Measurements from ENCODE around the gene CPZ. TPM values are rescaled to one million over a fixed set of nuclear protein-coding genes. Genes with fewer than 3 reads are reported as not detected.
A peak's percentile ranks its signal among the peaks of the same experiment; 100 is the strongest.

Gene CPZ
- total and polyA plus RNA-seq, 2 experiments from 2014 or later: 24.6 to 37.3 TPM

DNA sequence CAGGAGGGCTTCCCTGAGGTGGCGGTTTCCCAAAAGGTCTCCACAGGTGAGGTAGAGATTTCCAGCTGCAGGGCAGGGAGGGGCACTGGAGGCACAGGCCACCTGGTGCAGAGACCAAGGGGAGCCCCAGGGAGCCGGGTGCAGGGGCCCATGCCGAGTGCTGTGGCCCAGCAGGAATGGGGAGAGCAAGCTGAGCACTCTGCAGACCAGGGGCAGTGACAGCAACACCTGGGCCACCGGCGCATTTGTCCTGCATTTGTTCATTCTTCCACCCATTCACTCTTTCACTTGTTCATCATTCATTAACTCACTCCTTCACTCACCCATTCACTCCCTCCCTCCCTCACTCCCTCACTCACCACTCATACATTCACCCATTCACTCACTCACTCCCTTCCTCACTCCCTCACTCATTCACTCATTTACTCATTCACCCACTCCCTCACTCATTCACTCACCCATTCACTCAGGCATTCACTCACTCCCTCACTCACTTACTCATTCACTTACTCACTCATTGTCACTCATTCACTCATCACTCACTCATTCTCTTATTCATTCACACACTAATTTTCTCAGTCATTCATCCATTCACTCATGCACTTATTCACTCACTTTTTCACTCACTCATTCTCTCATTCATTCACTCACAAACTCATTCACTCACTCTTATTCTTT, 16.3 kb downstream of the CPZ start:
- TF ChIP-seq ZNF331 (CRISPR knock-in tag; IDR thresholded peaks at IDR 0.05; ENCODE audit: low read depth) (no peak), EZH2phosphoT487 (IDR thresholded peaks at IDR 0.05; ENCODE audit: unreplicated experiment) (no peak)
- TF ChIP-seq, protein P1, sequence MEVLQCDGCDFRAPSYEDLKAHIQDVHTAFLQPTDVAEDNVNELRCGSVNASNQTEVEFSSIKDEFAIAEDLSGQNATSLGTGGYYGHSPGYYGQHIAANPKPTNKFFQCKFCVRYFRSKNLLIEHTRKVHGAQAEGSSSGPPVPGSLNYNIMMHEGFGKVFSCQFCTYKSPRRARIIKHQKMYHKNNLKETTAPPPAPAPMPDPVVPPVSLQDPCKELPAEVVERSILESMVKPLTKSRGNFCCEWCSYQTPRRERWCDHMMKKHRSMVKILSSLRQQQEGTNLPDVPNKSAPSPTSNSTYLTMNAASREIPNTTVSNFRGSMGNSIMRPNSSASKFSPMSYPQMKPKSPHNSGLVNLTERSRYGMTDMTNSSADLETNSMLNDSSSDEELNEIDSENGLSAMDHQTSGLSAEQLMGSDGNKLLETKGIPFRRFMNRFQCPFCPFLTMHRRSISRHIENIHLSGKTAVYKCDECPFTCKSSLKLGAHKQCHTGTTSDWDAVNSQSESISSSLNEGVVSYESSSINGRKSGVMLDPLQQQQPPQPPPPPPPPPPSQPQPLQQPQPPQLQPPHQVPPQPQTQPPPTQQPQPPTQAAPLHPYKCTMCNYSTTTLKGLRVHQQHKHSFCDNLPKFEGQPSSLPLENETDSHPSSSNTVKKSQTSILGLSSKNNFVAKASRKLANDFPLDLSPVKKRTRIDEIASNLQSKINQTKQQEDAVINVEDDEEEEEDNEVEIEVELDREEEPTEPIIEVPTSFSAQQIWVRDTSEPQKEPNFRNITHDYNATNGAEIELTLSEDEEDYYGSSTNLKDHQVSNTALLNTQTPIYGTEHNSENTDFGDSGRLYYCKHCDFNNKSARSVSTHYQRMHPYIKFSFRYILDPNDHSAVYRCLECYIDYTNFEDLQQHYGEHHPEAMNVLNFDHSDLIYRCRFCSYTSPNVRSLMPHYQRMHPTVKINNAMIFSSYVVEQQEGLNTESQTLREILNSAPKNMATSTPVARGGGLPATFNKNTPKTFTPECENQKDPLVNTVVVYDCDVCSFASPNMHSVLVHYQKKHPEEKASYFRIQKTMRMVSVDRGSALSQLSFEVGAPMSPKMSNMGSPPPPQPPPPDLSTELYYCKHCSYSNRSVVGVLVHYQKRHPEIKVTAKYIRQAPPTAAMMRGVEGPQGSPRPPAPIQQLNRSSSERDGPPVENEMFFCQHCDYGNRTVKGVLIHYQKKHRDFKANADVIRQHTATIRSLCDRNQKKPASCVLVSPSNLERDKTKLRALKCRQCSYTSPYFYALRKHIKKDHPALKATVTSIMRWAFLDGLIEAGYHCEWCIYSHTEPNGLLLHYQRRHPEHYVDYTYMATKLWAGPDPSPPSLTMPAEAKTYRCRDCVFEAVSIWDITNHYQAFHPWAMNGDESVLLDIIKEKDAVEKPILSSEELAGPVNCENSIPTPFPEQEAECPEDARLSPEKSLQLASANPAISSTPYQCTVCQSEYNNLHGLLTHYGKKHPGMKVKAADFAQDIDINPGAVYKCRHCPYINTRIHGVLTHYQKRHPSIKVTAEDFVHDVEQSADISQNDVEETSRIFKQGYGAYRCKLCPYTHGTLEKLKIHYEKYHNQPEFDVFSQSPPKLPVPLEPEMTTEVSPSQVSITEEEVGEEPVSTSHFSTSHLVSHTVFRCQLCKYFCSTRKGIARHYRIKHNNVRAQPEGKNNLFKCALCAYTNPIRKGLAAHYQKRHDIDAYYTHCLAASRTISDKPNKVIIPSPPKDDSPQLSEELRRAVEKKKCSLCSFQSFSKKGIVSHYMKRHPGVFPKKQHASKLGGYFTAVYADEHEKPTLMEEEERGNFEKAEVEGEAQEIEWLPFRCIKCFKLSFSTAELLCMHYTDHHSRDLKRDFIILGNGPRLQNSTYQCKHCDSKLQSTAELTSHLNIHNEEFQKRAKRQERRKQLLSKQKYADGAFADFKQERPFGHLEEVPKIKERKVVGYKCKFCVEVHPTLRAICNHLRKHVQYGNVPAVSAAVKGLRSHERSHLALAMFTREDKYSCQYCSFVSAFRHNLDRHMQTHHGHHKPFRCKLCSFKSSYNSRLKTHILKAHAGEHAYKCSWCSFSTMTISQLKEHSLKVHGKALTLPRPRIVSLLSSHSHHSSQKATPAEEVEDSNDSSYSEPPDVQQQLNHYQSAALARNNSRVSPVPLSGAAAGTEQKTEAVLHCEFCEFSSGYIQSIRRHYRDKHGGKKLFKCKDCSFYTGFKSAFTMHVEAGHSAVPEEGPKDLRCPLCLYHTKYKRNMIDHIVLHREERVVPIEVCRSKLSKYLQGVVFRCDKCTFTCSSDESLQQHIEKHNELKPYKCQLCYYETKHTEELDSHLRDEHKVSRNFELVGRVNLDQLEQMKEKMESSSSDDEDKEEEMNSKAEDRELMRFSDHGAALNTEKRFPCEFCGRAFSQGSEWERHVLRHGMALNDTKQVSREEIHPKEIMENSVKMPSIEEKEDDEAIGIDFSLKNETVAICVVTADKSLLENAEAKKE (CRISPR knock-in tag; IDR thresholded peaks at IDR 0.05): no peak
- TF ChIP-seq, protein P2, sequence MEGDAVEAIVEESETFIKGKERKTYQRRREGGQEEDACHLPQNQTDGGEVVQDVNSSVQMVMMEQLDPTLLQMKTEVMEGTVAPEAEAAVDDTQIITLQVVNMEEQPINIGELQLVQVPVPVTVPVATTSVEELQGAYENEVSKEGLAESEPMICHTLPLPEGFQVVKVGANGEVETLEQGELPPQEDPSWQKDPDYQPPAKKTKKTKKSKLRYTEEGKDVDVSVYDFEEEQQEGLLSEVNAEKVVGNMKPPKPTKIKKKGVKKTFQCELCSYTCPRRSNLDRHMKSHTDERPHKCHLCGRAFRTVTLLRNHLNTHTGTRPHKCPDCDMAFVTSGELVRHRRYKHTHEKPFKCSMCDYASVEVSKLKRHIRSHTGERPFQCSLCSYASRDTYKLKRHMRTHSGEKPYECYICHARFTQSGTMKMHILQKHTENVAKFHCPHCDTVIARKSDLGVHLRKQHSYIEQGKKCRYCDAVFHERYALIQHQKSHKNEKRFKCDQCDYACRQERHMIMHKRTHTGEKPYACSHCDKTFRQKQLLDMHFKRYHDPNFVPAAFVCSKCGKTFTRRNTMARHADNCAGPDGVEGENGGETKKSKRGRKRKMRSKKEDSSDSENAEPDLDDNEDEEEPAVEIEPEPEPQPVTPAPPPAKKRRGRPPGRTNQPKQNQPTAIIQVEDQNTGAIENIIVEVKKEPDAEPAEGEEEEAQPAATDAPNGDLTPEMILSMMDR (conservative IDR thresholded peaks at IDR 0.05; ENCODE audit: low read depth in 2 of 2): no peak
- H3K9me3 Mint-ChIP-seq: no peaks in the 10 kb centered on the region; the same call in 2 of the 3 replicates
- ATAC-seq: no peak

More for the DNA sequence above, 16.3 kb downstream of the CPZ start:
- DNase-seq (ENCODE audit: low spot score): no peak
- H3K27ac Mint-ChIP-seq: no peak overlapping the region
- Histone ChIP-seq H3K79me2 (replicated peaks; ENCODE audit: insufficient read depth) (no peaks in the 10 kb centered on the region), H3K9me2 (ENCODE audit: insufficient read depth) (no peaks in the 10 kb centered on the region), H2AFZ (no peak overlapping the region), H3K4me1 (ENCODE audit: insufficient read depth) (no peaks in the 10 kb centered on the region), H3K4me2 (no peak overlapping the region), H3K4me3 (no peak overlapping the region), H3K36me3 (ENCODE audit: insufficient read depth) (no peaks in the 10 kb centered on the region; the same call in 1 of the 2 replicates), H4K20me1 (replicated peaks; ENCODE audit: insufficient read depth) (no peaks in the 10 kb centered on the region; the same call in 1 of the 2 replicates), H3K27me3 (ENCODE audit: insufficient read depth) (no peaks in the 10 kb centered on the region), H3K27ac (ENCODE audit: low read depth) (no peak overlapping the region), H3F3A (replicated peaks; ENCODE audit: low read depth) (no peaks in the 10 kb centered on the region)
- H3K36me3 Mint-ChIP-seq (ENCODE audit: low read depth): peaks cover 8% of the 10 kb centered on the region; the same call in 2 of the 3 replicates
- peaks cover 6% of the 10 kb centered on the region; the same call in 2 of the 3 replicates for H3K4me1 Mint-ChIP-seq
- H3K4me3 Mint-ChIP-seq: peak overlapping the region; percentile 4; the same call in 1 of the 3 replicates
- H3K27me3 Mint-ChIP-seq (ENCODE audit: insufficient read depth, low read depth, poor library complexity): peaks cover 16% of the 10 kb centered on the region

Data from GM23338 (cell line).